Endometrial microvascular endothelial cells (primary cell): ENCODE data around the gene HOXB4. TPM values are rescaled to one million over a fixed set of nuclear protein-coding genes. Genes with fewer than 3 reads are reported as not detected.

ENCODE experiments used
- in situ Hi-C: cut with HindIII; loops from 2 replicates; pipeline ENCODE4 v1.10.0; 2017; ENCODE audit warnings: low sequenced_read_pairs, low pct_unique_long_range_greater_than_20kb; ENCODE audit errors: inconsistent ontology term
- total RNA-seq: library from RNA; depleted of rRNA; stranded (reverse); fragments of >200 nt; gene quantifications from one replicate; pipeline ENCODE4 v1.2.3, GENCODE V29; 2015; ENCODE audit errors: inconsistent ontology term

HOXB4 gene
- 1.9 TPM for total RNA-seq

DNA sequence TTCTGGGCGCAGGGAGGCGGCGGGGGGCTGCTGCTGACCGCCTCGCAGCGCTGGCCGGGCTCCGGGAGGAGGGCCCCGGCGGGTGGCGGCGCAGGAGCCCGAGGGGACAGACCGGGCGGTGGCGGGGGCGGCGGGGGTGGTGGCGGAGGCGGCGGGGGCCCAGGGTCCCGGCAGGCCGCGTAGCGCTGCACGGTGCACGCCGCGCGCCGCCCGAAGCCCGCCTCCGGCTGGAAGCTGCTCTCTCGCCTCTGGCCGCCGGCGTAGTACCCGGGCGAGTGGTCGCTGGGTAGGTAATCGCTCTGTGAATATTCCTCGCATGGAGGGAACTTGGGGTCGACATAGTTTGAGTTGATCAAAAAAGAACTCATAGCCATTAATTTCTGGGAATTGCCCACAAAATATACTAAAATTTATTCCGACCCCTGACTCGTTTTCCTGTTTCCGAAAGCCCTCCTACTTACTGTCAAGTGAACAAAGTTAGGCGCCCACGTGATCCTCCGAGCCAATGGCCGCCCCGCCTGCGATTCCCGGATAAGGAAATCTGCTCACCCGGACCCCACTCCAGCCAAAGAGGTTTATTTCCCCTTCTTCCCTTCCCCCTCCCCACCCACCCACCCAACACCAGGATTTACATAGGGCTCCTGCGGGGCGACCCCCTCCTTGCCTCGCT, at the start of gene HOXB4:
HOXB4 (minus strand) TSS at position 405 of the 670 bp plus-strand sequence; CDS start at position 374, 31 bp downstream.
- in situ Hi-C loops = no loop called here

GRCh38 chr17:48627118-48627597, 49.0 kb upstream of the HOXB4 start:
- in situ Hi-C loops = no loop called here

- in situ Hi-C loops = no loop called here
Observed at GRCh38 chr17:48626245-48627117, 48.3 kb upstream of the HOXB4 start, which contains the start of gene HOXB9. HOXB9 (minus strand) TSS chr17:48626358; CDS start chr17:48626269, 89 bp downstream.

- in situ Hi-C loops = no loop called here
Observed at GRCh38 chr17:48625495-48626244, 47.5 kb upstream of the HOXB4 start.

- in situ Hi-C loops = no loop called here
Observed at GRCh38 chr17:48624544-48625494, 46.7 kb upstream of the HOXB4 start.

DNA sequence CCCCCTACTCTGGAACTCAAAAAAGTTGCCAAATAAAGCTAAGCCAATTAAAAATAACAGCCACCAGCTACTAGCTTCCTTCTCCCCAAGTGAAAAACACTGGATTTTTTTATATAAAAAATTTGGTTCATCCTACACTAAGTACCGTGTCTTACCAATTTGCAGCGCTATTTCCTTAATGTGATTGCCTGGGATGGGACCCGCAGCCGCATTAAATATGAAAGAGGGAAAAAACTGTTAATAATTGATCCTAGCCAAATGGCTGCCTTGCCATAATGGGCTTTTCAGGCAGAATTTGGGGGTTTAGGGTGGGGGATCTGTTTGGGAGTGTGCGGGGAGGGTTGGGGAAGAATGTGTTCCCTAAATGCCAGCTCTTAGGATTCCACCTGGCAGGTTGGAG, 46.0 kb upstream of the HOXB4 start:
- in situ Hi-C loops = no loop called here

DNA sequence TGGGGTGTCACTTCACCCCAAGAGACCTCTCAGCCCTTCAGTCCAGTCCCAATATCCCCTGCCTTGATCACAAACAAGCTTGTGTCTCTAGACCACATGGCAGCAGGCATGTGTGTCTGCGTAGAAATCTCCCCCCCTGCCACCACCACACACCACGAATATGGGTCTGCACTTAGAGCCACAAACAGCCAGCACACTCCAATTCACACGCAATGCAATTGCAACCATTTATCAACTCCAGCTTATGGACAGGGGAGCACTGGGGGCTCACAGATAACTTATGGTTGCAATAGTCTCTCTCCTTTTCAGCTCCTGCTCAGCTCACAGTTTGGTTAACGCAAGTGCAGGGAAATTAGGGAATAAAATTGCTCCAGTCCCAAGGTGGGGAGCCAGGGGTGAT, 45.4 kb upstream of the HOXB4 start:
- in situ Hi-C loops = no loop called here

- in situ Hi-C loops = no loop called here
Observed at GRCh38 chr17:48622857-48623256, 44.7 kb upstream of the HOXB4 start.

DNA sequence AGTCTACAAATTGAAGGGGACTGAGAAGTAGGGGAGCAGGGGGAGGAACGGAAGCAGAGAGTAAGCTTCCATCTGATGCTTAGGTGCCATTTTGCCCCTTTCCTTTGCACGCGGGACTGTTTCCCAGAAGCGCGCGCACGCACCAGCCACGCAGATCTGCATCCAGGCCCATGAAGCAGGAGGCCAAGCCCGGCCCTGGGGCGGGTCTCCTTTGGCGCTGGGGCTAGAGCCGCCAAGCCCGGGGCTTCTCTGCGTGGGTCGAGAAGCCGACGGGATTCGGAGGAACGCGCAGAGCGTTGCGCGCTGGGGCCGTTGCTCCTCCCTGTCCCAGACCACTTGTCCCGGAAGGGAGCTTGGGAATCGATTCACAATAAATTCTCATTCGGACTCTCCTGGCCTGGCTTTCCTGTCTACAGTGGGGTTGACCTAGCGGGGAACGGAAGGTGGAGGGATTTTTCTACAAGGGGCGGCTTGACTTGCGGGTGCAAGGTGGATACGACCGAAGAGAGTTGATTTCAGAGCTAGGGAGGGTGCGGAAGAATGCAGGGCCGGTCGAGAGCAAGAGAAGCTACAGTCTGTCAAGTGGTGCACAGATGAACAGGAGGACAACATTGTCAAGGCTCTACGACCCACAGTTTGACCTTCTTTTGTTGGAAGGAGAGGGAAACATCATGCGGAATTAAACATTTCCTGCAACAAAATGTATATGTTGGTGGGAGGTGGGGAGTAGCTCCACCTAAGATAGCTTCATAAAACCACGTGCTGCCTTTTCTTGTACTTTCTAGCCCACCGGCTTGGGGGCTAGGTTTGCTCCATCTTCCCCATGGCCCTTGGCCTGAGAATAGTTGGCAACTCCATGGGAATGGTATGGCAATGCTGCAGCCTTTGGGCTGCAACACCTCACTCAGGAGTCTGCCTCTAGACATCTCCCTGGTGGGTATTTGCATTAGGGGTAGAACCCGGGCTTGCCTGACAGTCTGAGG, 43.6 kb upstream of the HOXB4 start:
- in situ Hi-C loops = no loop called here

DNA sequence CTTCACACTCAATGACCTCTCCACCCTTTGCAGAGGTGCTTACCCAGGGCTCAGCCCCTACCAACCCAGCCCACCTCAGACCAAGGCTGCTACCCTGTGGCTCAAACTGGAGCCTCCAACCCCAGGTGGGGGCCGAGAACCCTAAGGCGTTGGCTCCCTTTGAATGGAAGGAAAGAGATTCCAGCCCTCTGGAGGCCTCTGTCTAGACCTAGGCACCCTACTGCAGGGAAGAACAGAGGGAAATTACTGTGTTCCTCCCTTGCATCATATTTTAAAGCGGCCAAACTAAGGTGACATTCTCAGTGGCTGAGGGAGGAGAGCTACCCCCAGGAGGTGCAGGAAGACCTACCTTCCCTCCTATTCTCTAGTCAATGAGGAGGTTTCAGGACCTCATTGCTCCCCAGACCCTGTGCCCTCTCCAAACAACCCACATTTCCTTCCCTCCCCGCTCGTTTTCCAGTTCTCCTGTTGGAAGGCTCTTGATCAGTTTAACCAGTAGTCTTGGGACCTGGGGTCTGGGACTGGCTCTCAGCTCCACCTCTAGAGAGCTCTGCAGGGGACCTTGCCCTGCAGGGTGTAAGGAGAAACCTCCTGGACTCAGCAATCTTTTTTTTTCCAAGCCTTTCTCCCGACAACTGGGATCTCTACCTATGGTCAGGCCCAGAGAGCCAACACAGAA, 42.5 kb upstream of the HOXB4 start:
- in situ Hi-C loops = no loop called here

DNA sequence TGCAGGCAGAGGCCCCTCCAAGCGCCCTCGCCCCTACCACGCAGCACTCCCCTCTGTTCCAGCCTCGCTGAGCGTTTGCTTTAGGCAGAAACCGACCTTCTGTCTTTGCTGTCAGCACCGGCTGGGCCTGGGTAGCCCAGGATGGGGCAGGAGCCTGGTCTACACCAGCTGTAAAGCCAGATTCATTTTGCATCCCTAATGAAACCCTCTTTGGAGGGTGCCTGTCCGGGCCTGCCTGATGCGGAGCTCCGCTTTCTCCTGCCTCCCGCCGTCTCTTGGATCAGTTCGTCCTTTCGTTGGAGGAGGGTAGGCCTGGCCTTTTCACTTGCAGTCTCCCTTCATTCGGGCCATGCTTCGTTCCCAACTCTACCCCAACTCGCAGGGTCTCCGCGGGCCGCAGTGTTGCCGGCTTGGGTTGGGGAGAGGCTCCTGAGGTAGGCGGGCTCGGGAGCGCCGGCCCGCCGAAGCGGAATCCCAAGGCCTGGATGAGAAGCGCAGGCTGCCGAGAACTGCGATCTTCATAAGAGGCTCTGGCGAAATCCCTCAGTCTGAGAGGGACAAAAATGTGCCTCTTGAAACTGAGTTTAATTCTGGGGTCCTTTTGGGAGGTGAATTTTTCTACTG, 41.8 kb upstream of the HOXB4 start:
- in situ Hi-C loops = no loop called here

GRCh38 chr17:48618256-48618896, 40.2 kb upstream of the HOXB4 start:
- in situ Hi-C loops = no loop called here

DNA sequence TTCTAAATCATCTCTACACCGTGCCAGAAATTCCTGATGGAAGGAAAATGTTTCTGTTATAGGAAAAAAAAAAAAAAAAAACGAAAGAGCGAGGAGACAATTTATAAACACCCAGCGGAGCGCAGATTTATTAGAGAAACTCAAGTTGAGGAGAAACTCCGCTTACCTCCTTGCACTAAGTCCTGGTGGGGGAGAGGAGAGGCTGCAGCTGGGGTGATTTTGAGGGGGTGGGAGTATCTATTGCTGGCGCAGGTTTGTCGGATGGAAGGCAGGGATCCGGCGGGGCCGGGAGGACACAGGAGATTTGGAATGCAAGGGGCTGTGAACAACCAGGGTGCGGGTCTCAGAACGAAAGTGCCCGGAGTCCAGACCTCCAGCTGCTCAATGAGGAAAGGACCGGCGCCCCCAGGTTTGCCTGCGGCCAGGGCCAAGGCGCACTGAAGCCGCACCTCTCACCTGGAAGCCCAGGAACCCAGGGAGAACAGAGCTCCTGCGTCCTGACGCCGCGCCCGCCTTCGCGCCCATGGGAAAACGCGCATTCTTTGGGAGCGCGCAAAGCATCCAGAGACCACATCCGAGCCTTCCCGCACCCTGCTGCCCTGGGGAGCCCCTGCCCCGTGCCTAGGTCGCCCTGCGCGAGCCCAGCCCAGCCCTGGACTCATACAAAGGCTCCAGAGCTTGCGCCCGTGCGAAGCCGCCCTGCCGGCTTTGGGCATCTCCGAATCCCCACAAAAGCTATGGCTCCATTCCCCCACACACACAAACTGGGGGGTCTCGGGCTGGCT, 39.5 kb upstream of the HOXB4 start:
- in situ Hi-C loops = no loop called here

DNA sequence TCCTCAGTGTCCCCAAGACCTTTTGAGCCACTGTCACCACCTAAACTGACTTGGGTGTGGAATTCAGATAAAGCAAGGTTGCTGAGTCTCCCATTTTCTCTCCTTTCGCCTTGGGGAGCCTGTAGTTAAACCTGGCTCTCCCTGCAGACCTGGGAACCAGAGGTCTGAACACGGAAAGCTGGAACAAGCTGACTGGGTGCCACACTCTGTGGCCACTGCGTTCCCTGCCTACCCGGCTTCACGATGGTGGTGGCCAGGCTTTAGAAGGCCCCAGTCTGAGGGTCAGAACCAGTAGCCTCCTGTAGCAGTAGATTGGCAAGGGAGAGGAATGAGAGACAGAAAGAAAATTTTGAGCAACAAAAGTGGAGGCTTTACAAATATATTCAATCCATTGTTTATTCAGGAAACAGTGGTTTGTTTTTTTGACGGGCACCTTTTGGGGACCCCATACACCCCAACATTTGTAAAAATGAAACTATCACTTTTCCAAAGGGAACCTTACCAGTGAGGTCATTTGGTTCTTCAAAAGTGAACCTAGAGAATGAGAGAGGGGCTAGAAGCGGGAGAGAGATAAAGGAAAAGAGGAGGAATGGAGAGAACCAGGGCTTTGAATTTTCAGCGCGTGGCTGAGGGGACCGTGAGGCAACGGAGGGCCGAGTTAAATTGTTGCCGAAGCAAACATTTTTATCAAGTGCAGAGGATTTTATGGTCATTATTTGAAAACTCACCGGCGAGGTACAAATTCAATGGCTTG, 38.7 kb upstream of the HOXB4 start:
- in situ Hi-C loops = no loop called here
